T-helper 1 cell treated with Interleukin-12 subunit alpha and Interleukin-12 subunit beta and Interleukin-4 antibody, amounts not matched to agents 30 μg/mL and 1 μg/mL, for 36 hours (primary cell): ENCODE measurements around the gene C4orf50.
"Not testable (repeated sequence)": the region's sequence is repeated elsewhere in the genome, so short reads cannot be mapped to it uniquely, and the experiment has no call there.

ENCODE experiments used
- H3K27ac Mint-ChIP-seq: one replicate; pipeline ENCODE4 v1.8.0; 2021; ENCODE audit warnings: mild to moderate bottlenecking, mixed read lengths
- H3K27me3 Mint-ChIP-seq: one replicate; pipeline ENCODE4 v1.8.0; 2021; ENCODE audit warnings: low read depth, mixed read lengths
- H3K36me3 Mint-ChIP-seq: one replicate; pipeline ENCODE4 v1.8.0; 2021; ENCODE audit warnings: low read depth, mixed read lengths
- H3K4me1 Mint-ChIP-seq: one replicate; pipeline ENCODE4 v1.8.0; 2021; ENCODE audit warnings: low read depth, mixed read lengths
- H3K4me3 Mint-ChIP-seq: one replicate; pipeline ENCODE4 v1.8.0; 2021; ENCODE audit warnings: mild to moderate bottlenecking, moderate library complexity, mixed read lengths
- H3K9me3 Mint-ChIP-seq: one replicate; pipeline ENCODE4 v1.8.0; 2021; ENCODE audit warnings: mixed read lengths

C4orf50 gene

GRCh38 chr4:5878359-5878758 lies 139.9 kb downstream of the C4orf50 start:
- no peak overlapping the region for H3K27ac Mint-ChIP-seq

DNA sequence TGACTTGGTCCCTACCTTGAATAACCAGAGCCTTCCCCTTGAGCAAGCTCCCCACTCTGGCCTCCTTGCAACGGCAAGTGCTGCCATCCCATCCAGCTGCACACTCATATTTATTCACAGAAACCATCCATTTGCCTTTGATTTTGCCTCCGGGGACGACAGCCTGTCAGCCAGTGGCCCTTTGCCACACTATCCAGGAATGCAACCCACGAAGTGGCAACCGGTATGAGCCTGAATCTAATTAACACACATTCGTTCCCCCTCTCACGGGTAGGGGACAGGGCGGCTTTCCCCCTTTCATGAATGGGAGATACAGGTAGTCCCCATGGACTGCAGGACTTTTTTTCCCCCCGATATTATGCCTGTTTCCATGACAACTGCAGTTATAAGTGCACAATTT lies 140.8 kb downstream of the C4orf50 start:
- Mint-ChIP-seq H3K4me3 (no peak overlapping the region), H3K4me1 (no peaks in the 10 kb centered on the region), H3K9me3 (peaks cover 12% of the 10 kb centered on the region), H3K27ac (no peak overlapping the region), H3K36me3 (no peaks in the 10 kb centered on the region), H3K27me3 (peaks cover 20% of the 10 kb centered on the region)

More at GRCh38 chr4:5878359-5878758, 139.9 kb downstream of the C4orf50 start:
- no peaks in the 10 kb centered on the region for H3K36me3 Mint-ChIP-seq
- peaks cover 26% of the 10 kb centered on the region for H3K27me3 Mint-ChIP-seq
- peaks cover 7% of the 10 kb centered on the region for H3K9me3 Mint-ChIP-seq
- no peak overlapping the region for H3K4me3 Mint-ChIP-seq
- H3K4me1 Mint-ChIP-seq, result no peaks in the 10 kb centered on the region

DNA sequence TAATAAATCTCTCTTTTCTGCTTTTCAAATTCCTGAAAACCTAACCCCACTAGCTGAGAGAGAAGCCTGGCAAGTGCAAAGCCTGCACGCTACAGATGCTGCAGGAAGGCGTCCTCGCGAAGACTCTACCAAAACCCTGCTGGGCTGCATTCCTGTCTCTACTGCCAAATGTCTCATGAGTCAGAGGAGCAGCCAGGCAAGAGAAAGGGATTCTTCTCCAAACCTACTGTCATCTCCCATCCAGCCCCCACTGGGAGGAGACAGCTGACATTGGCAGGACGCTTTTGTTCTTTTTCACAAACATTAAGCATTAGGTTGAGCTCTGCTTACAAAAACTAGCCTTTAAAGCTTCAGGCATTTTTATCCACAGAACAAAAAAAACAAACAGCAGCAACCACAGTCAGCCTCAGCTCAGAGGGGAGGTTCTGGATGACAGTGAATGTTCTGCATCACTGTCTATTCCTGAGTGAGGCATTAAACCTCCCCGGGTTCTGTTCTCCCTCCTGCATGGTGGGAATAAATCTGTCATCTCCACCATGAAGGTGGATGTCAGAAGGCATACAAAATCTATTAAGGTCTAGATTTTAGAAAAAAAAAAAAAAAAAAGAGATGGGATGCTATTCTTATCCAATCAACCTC lies 143.3 kb downstream of the C4orf50 start:
- no peaks in the 10 kb centered on the region for H3K36me3 Mint-ChIP-seq
- H3K9me3 Mint-ChIP-seq, result peaks cover 12% of the 10 kb centered on the region
- H3K4me3 Mint-ChIP-seq, result no peak overlapping the region
- no peak overlapping the region for H3K27ac Mint-ChIP-seq
- peaks cover 8% of the 10 kb centered on the region for H3K4me1 Mint-ChIP-seq
- peaks cover 15% of the 10 kb centered on the region for H3K27me3 Mint-ChIP-seq

- no peaks in the 10 kb centered on the region for H3K36me3 Mint-ChIP-seq
- peaks cover 12% of the 10 kb centered on the region for H3K9me3 Mint-ChIP-seq
- H3K27me3 Mint-ChIP-seq, result peaks cover 15% of the 10 kb centered on the region
- H3K4me3 Mint-ChIP-seq, result no peak overlapping the region
- peaks cover 22% of the 10 kb centered on the region for H3K4me1 Mint-ChIP-seq
- H3K27ac Mint-ChIP-seq, result no peak overlapping the region
Measured at GRCh38 chr4:5870701-5871100, 147.5 kb downstream of the C4orf50 start.

DNA sequence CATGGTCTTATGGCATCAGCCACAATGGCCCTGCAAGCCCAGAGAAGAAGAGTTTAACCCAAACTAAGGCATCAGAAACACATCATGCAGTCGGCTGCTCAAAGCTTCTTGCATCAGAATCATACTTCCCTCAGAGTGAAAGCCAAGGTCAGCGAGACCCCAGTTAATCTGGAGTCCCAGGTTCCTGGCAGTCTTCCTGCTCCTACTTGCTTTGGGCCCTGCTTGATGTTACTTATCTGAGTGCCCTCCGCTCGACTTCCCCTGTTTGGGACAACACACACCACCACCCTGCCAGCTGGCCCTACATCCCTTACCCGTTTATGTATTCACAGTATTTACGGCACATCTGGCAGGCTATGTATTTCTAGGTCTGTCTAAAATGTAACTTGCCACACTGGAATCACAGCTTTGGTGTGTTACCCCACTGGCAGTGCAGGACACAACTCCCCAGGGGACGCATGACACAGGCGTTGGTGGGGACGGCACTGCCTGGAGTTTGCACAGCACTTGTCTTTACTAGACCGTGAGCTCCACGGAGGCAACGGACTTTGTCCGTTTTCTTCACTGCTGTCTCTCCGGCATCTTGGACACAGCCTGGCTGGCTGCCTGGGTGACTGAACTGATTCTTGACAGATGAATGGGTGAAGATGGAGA lies 148.1 kb downstream of the C4orf50 start:
- Mint-ChIP-seq H3K36me3 (no peaks in the 10 kb centered on the region), H3K27ac (no peak overlapping the region), H3K9me3 (peaks cover 12% of the 10 kb centered on the region), H3K4me1 (peaks cover 24% of the 10 kb centered on the region), H3K4me3 (no peak overlapping the region), H3K27me3 (peaks cover 15% of the 10 kb centered on the region)

GRCh38 chr4:5867866-5868265 lies 150.4 kb downstream of the C4orf50 start:
- H3K36me3 Mint-ChIP-seq, result no peaks in the 10 kb centered on the region
- H3K27ac Mint-ChIP-seq, result no peak overlapping the region
- peaks cover 42% of the 10 kb centered on the region for H3K4me1 Mint-ChIP-seq
- H3K9me3 Mint-ChIP-seq, result peaks cover under 1% of the 10 kb centered on the region
- H3K27me3 Mint-ChIP-seq, result peaks cover 10% of the 10 kb centered on the region
- H3K4me3 Mint-ChIP-seq, result no peak overlapping the region

GRCh38 chr4:5866841-5867813 lies 151.1 kb downstream of the C4orf50 start:
- Mint-ChIP-seq H3K27me3 (peaks cover 10% of the 10 kb centered on the region), H3K36me3 (no peaks in the 10 kb centered on the region), H3K27ac (peak overlapping the region; percentile 76), H3K4me1 (peaks cover 42% of the 10 kb centered on the region), H3K4me3 (peak overlapping the region; percentile 56), H3K9me3 (no peaks in the 10 kb centered on the region)

- peak overlapping the region; percentile 45 for H3K4me3 Mint-ChIP-seq
Measured at GRCh38 chr4:5865896-5866599, 152.2 kb downstream of the C4orf50 start.

DNA sequence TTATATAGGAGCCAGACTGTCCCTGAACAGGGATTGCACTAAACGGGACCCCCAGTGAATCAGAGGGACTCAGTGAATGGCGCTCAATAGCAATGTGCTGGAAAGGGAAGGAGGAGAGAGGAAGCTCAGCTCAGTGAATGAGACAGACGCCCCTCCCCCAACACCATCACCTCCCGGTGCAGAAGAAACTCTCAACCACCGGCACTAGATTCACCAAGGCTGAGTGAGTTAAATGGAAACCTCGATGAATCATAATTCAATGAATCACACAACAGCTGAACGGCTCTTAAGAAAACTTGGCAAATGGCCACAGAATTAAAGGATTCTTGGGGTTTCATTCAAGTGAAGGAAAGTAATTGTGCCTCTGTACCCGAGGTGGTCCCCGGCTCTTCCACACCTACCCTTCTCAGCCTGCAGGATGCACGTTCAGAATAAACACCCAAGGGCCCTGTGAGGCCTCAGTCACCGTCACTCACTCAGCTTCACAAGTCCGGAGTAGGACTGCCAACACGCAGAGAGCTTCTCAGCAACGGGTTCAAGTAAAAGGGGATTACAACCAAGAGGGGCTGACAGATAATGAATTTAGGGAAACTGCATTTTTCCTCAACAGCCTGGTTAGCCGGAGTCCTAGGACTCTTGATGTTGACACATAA lies 154.6 kb downstream of the C4orf50 start:
- H3K4me3 Mint-ChIP-seq, result no peak overlapping the region
- H3K4me1 Mint-ChIP-seq, result peaks cover 34% of the 10 kb centered on the region
- no peaks in the 10 kb centered on the region for H3K9me3 Mint-ChIP-seq
- H3K36me3 Mint-ChIP-seq, result no peaks in the 10 kb centered on the region
- H3K27ac Mint-ChIP-seq, result peak overlapping the region; percentile 34
- H3K27me3 Mint-ChIP-seq, result peaks cover 10% of the 10 kb centered on the region

More at GRCh38 chr4:5865896-5866599, 152.2 kb downstream of the C4orf50 start:
- Mint-ChIP-seq H3K4me1 (peaks cover 42% of the 10 kb centered on the region), H3K27ac (peak overlapping the region; percentile 46), H3K36me3 (no peaks in the 10 kb centered on the region), H3K27me3 (peaks cover 10% of the 10 kb centered on the region), H3K9me3 (no peaks in the 10 kb centered on the region)

GRCh38 chr4:5858020-5858769 lies 160.0 kb downstream of the C4orf50 start:
- no peak overlapping the region for H3K4me3 Mint-ChIP-seq
- H3K36me3 Mint-ChIP-seq, result no peaks in the 10 kb centered on the region
- H3K27me3 Mint-ChIP-seq, result no peaks in the 10 kb centered on the region
- H3K4me1 Mint-ChIP-seq, result peaks cover 1% of the 10 kb centered on the region
- no peaks in the 10 kb centered on the region for H3K9me3 Mint-ChIP-seq
- H3K27ac Mint-ChIP-seq, result no peak overlapping the region

GRCh38 chr4:5857199-5857598 lies 161.0 kb downstream of the C4orf50 start:
- H3K9me3 Mint-ChIP-seq, result no peaks in the 10 kb centered on the region
- no peaks in the 10 kb centered on the region for H3K27me3 Mint-ChIP-seq
- H3K4me1 Mint-ChIP-seq, result no peaks in the 10 kb centered on the region
- no peak overlapping the region for H3K4me3 Mint-ChIP-seq
- no peak overlapping the region for H3K27ac Mint-ChIP-seq
- H3K36me3 Mint-ChIP-seq, result no peaks in the 10 kb centered on the region

- H3K9me3 Mint-ChIP-seq, H3K27ac Mint-ChIP-seq, H3K4me1 Mint-ChIP-seq, H3K27me3 Mint-ChIP-seq, H3K36me3 Mint-ChIP-seq, H3K4me3 Mint-ChIP-seq: not testable (repeated sequence)
Measured at GRCh38 chr4:5856362-5856761, 161.9 kb downstream of the C4orf50 start.

- Mint-ChIP-seq H3K27ac (no peak overlapping the region), H3K9me3 (no peaks in the 10 kb centered on the region), H3K4me3 (no peak overlapping the region), H3K36me3 (no peaks in the 10 kb centered on the region), H3K27me3 (no peaks in the 10 kb centered on the region), H3K4me1 (no peaks in the 10 kb centered on the region)
Measured at GRCh38 chr4:5854929-5855328, 163.3 kb downstream of the C4orf50 start.
